ENCODE measurements around the gene RAMP1. TPM values are rescaled to one million over a fixed set of nuclear protein-coding genes. Genes with fewer than 3 reads are reported as not detected.

RAMP1 gene
- 0.34 and 3.9 TPM in 2 replicates for total RNA-seq

DNA sequence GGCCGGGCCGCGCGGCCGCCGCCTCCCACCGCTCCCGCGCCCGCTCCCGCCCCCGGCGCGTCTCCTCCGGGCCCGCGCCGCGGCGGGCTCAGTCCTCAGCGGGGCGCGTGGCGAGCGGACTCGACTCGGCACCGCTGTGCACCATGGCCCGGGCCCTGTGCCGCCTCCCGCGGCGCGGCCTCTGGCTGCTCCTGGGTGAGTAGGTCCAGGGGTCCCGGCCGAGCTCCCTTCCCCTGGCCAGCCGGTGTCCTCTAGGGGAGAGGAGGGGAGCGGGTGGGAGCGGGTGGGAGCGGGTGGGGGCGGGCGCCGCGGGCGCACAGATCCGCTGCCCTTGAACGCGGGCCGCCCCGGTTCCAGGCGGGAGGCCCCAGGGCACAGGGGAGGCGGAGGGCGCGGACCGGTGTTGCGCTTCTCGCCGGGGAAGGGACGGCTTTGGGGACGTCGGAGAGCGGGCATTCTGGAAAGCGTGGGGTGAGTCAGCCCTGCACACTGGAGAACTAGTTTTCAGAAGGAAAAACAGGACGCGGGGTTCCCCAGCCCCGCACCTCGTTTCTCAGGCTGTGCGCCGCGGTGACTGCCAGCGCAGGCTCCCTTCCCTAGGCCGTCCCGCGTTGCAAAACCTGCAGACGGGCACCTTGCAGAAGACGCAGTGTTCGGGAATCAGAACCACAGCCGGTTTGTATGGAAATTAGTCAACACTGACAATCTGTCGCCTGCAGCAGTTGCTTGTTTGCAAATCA lies at the start of gene RAMP1:
Gene RAMP1 (plus strand): TSS at position 91 of the 740 bp plus-strand sequence. CDS start 53 bp downstream, at position 144.

Other genes with a start within 250 kb of the RAMP1 start
- gene LRRFIP1, start 232.0 kb upstream of the RAMP1 start, total RNA-seq, result 151 and 170 TPM in 2 replicates
- gene RBM44, start 60.8 kb upstream of the RAMP1 start, total RNA-seq, result 0.28 and 0.34 TPM in 2 replicates
- gene UBE2F, start 107.4 kb downstream of the RAMP1 start, total RNA-seq, result 78.9 and 81.8 TPM in 2 replicates
- gene SCLY, start 201.4 kb downstream of the RAMP1 start, total RNA-seq, result 19.5 and 25.4 TPM in 2 replicates
- under 0.01 and 0.14 TPM in 2 replicates for gene ESPNL, start 240.7 kb downstream of the RAMP1 start, total RNA-seq

Measured in nasal cavity respiratory epithelium epithelial cell of viscerocranial mucosa (primary cell).